A549 (cell line): Measurements from ENCODE around the gene SLC7A6OS. TPM values are rescaled to one million over a fixed set of nuclear protein-coding genes. Genes with fewer than 3 reads are reported as not detected.

ENCODE experiments used
- ATAC-seq, 2 experiments: fragments of 200-7000 bp in 1 of 2; fragments of >200 bp in 1 of 2; cut with Nextera tagmentation in 1 of 2; cut with Tn5 transposase in 1 of 2; 3 replicates each; pipeline versions ENCODE4 v1.8.0 to v1.9.1; 2018 to 2020; ENCODE audit warnings: mild to moderate bottlenecking in 1 of 2, moderate library complexity in 1 of 2
- CTCF ChIA-PET: fragments of 300-600 bp; sonication (Branson Sonifier 250); formaldehyde crosslinking; extraction: SDS; loops from one replicate; lab custom pipeline; 2021; ENCODE audit warnings: antibody characterized with exemption, inconsistent platforms; lab: Yijun Ruan, JAX
- POLR2A ChIA-PET: fragments of 350-600 bp; formaldehyde crosslinking; extraction: SDS; loops from one replicate; lab custom pipeline; 2021; ENCODE audit warnings: antibody characterized with exemption, inconsistent platforms; lab: Yijun Ruan, JAX
- DNase-seq, 2 experiments: peaks; one replicate each; pipeline versions ENCODE4 v3.0.0 to v3.0.0-alpha.2; 2011 to 2016; ENCODE audit warnings: low read depth in 1 of 2, low spot score in 1 of 2
- FAIRE-seq: peaks from 2 replicates; lab custom pipeline; 2011; peaks lifted over from hg19 to GRCh38; lab: Jason Lieb, UNC
- H3K27ac ChIP-seq, 2 experiments: fragments of >200 bp; sonication (Bioruptor Twin); formaldehyde crosslinking; 3 replicates each; pipeline ENCODE4 v1.5.1; 2016 to 2017
- H3K4me1 ChIP-seq: fragments of >200 bp; sonication (Bioruptor Twin); formaldehyde crosslinking; 3 replicates; pipeline ENCODE4 v1.6.1; 2016
- H3K4me2 ChIP-seq: fragments of >200 bp; sonication (Bioruptor Twin); formaldehyde crosslinking; 3 replicates; pipeline ENCODE4 v1.6.1; 2016
- H3K4me3 ChIP-seq: fragments of >200 bp; sonication (Bioruptor Twin); formaldehyde crosslinking; 3 replicates; pipeline ENCODE4 v1.5.1; 2016
- H3K9me3 ChIP-seq: fragments of >200 bp; sonication (Bioruptor Twin); formaldehyde crosslinking; 3 replicates; pipeline ENCODE4 v1.6.1; 2016
- BHLHE40 ChIP-seq: IDR thresholded peaks from 2 replicates; pipeline ENCODE4 v1.6.1; 2012; ENCODE audit warnings: low read depth, low read length, inconsistent platforms
- CBX2 ChIP-seq: fragments of 200-600 bp; sonication (generic); IDR thresholded peaks from 2 replicates; pipeline ENCODE4 v1.6.1; 2016; ENCODE audit warnings: low read depth, mild to moderate bottlenecking, borderline replicate concordance
- CEBPB ChIP-seq, 2 experiments: fragments of >200 bp in 1 of 2; sonication (Bioruptor Twin) in 1 of 2; formaldehyde crosslinking in 1 of 2; IDR thresholded peaks; 2 replicates each; pipeline ENCODE4 v1.6.1; 2012 to 2016
- EHF ChIP-seq: fragments of 250-450 bp; sonication (Bioruptor Pico); IDR thresholded peaks from 2 replicates; pipeline ENCODE4 v1.5.0; 2020; ENCODE audit warnings: mild to moderate bottlenecking
- ESRRA ChIP-seq: fragments of 150-350 bp; IDR thresholded peaks from 2 replicates; pipeline ENCODE4 v1.6.1; 2014; ENCODE audit warnings: mild to moderate bottlenecking, low read length, borderline replicate concordance
- FOXS1 ChIP-seq: fragments of 250-450 bp; sonication (Bioruptor Pico); IDR thresholded peaks from 2 replicates; pipeline ENCODE4 v1.5.0; 2020; ENCODE audit warnings: mild to moderate bottlenecking, moderate library complexity
- HOXA7 ChIP-seq: fragments of 250-450 bp; sonication (Bioruptor Pico); IDR thresholded peaks from 2 replicates; pipeline ENCODE4 v1.5.0; 2020; ENCODE audit warnings: mild to moderate bottlenecking, moderate library complexity
- HOXB5 ChIP-seq: fragments of 250-450 bp; sonication (Bioruptor Pico); IDR thresholded peaks from 2 replicates; pipeline ENCODE4 v1.5.0; 2020; ENCODE audit warnings: mild to moderate bottlenecking, moderate library complexity
- JUN ChIP-seq, 2 experiments: fragments of >200 bp; sonication (Bioruptor Twin); formaldehyde crosslinking; IDR thresholded peaks; 2 replicates in 1 of 2; 3 replicates in 1 of 2; pipeline ENCODE4 v1.6.1; 2016 to 2017
- KDM1A ChIP-seq: fragments of 200-600 bp; sonication (generic); IDR thresholded peaks from 2 replicates; pipeline ENCODE4 v1.6.1; 2016; ENCODE audit warnings: low read depth, mild to moderate bottlenecking
- KDM5A ChIP-seq: fragments of 200-600 bp; sonication (generic); IDR thresholded peaks from 2 replicates; pipeline ENCODE4 v1.6.1; 2016; ENCODE audit warnings: antibody characterized with exemption, mild to moderate bottlenecking
- RCOR1 ChIP-seq: fragments of 150-350 bp; IDR thresholded peaks from 2 replicates; pipeline ENCODE4 v1.6.1; 2014; ENCODE audit warnings: antibody characterized with exemption, low read length, low read depth
- RFX5 ChIP-seq: fragments of 450-650 bp; IDR thresholded peaks from 2 replicates; pipeline ENCODE4 v1.7.1; 2014; ENCODE audit warnings: antibody characterized with exemption, mild to moderate bottlenecking, moderate library complexity
- SMC3 ChIP-seq: fragments of >200 bp; sonication (Bioruptor Twin); formaldehyde crosslinking; IDR thresholded peaks from 3 replicates; pipeline ENCODE4 v1.6.1; 2018; ENCODE audit warnings: inconsistent platforms
- TP53 ChIP-seq: fragments of 250-450 bp; sonication (Bioruptor Pico); IDR thresholded peaks from 2 replicates; pipeline ENCODE4 v1.5.0; 2021; ENCODE audit warnings: mild to moderate bottlenecking, moderate library complexity
- ZFP36 ChIP-seq: fragments of 450-650 bp; IDR thresholded peaks from 2 replicates; pipeline ENCODE4 v1.6.1; 2014; ENCODE audit warnings: borderline replicate concordance; ENCODE audit not compliant: partially characterized antibody
- WGBS: methylation state at CpG from one replicate; pipeline ENCODE4 v1.1.6; 2017; ENCODE audit errors: missing lambda C conversion rate; 5-methylcytosine and 5-hydroxymethylcytosine counted together
- polyA plus RNA-seq, 4 experiments: library from polyadenylated mRNA; depleted of rRNA in 3 of 4; stranded (reverse); fragments of >200 nt; fragmentation: RNase III in 1 of 4; extraction: RNeasy Plus Mini Kit Qiagen cat#74134 plus additional on column Dnase treatment in 1 of 4; gene quantifications; 2 replicates in 3 of 4; 3 replicates in 1 of 4; pipeline ENCODE4 v1.2.3, GENCODE V29; 2011 to 2017
- TF ChIP-seq, protein P1 (sequence below): IDR thresholded peaks from 2 replicates; pipeline ENCODE4 v1.6.1; 2012
- TF ChIP-seq, protein P2 (sequence below): fragments of 250-450 bp; sonication (Bioruptor Pico); IDR thresholded peaks from 2 replicates; pipeline ENCODE4 v1.5.0; 2020; ENCODE audit warnings: low read depth, mild to moderate bottlenecking, moderate library complexity
- TF ChIP-seq, protein P3 (sequence below): fragments of 150-350 bp; IDR thresholded peaks from 2 replicates; pipeline ENCODE4 v1.6.1; 2014; ENCODE audit warnings: low read depth, mild to moderate bottlenecking, low read length
- TF ChIP-seq, protein P4 (sequence below): fragments of >200 bp; sonication (Bioruptor Twin); formaldehyde crosslinking; IDR thresholded peaks from 3 replicates; pipeline ENCODE4 v1.6.1; 2016
- TF ChIP-seq, protein P5 (sequence below): fragments of 450-650 bp; IDR thresholded peaks from 2 replicates; pipeline ENCODE4 v1.6.1; 2014; ENCODE audit warnings: antibody characterized with exemption
- TF ChIP-seq, protein P6 (sequence below): fragments of >200 bp; sonication (Bioruptor Twin); formaldehyde crosslinking; IDR thresholded peaks from 2 replicates; pipeline ENCODE4 v1.6.1; 2016
- TF ChIP-seq, protein P7 (sequence below): fragments of >200 bp; sonication (Bioruptor Twin); formaldehyde crosslinking; IDR thresholded peaks from 3 replicates; pipeline ENCODE4 v1.5.1; 2016
- TF ChIP-seq, protein P8 (sequence below): IDR thresholded peaks from 2 replicates; pipeline ENCODE4 v1.6.1; 2012; ENCODE audit warnings: low read depth, borderline replicate concordance

The SLC7A6OS gene
- polyA plus RNA-seq, 2 of the 4 experiments (the other 2 are of a cell fraction): 10.4 to 11.9 TPM

DNA sequence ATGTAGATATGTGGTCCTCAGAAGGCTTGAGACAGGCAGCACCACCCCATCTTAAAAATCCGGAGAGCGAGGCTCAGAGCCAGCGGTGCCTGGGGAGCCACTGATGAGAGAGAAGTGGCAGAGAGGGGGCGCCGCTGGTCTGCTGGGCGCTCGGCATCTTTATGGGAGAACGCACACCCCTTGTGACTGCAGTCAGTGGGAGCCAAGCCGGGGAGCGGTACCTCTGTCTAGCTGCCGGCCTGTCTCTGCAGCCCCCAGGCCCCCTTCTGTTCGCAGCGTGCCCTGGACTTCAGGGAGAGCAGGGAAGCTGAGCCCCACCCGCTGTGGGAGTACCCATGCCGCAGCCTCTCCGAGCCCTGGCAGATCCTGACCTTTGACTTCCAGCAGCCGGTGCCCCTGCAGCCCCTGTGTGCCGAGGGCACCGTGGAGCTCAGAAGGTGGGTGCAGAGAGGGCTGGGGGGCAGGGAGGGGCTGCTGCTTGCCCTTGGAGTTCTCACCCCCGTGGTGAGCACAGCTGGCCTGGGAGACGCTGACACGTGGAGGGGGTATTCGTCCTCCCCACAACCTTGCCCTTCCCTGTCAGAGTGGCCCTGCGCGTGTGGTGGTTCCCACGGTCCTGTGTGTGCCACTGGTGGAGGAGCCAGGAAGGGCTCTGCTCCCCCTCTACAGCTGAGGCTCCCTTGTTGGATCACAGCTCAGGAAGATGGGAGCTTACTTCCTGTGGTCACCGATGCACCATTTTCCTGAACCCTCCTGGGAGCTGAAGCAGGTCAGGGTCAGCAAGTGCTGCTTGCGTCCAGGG lies 44.9 kb upstream of the SLC7A6OS start:
- no peak for DNase-seq
- Histone ChIP-seq H3K9me3 (no peaks in the 10 kb centered on the region), H3K4me1 (no peaks in the 10 kb centered on the region), H3K27ac (no peak overlapping the region), H3K4me2 (no peak overlapping the region), H3K4me3 (no peak overlapping the region)
- POLR2A ChIA-PET: no interaction called here
- FAIRE-seq: no peak
- no peak for TF ChIP-seq FOXS1 (CRISPR knock-in tag)
- no peak for TF ChIP-seq TP53 (CRISPR knock-in tag)
- TF ChIP-seq, protein P1, sequence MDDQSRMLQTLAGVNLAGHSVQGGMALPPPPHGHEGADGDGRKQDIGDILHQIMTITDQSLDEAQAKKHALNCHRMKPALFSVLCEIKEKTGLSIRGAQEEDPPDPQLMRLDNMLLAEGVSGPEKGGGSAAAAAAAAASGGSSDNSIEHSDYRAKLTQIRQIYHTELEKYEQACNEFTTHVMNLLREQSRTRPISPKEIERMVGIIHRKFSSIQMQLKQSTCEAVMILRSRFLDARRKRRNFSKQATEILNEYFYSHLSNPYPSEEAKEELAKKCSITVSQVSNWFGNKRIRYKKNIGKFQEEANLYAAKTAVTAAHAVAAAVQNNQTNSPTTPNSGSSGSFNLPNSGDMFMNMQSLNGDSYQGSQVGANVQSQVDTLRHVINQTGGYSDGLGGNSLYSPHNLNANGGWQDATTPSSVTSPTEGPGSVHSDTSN: no peak
- no peak for TF ChIP-seq ZFP36
- TF ChIP-seq SMC3: no peak
- TF ChIP-seq, protein P2, sequence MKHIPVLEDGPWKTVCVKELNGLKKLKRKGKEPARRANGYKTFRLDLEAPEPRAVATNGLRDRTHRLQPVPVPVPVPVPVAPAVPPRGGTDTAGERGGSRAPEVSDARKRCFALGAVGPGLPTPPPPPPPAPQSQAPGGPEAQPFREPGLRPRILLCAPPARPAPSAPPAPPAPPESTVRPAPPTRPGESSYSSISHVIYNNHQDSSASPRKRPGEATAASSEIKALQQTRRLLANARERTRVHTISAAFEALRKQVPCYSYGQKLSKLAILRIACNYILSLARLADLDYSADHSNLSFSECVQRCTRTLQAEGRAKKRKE (CRISPR knock-in tag): no peak
- TF ChIP-seq, protein P3, sequence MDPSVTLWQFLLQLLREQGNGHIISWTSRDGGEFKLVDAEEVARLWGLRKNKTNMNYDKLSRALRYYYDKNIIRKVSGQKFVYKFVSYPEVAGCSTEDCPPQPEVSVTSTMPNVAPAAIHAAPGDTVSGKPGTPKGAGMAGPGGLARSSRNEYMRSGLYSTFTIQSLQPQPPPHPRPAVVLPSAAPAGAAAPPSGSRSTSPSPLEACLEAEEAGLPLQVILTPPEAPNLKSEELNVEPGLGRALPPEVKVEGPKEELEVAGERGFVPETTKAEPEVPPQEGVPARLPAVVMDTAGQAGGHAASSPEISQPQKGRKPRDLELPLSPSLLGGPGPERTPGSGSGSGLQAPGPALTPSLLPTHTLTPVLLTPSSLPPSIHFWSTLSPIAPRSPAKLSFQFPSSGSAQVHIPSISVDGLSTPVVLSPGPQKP: no peak
- ATAC-seq: peak in 1 of 2 experiments; percentile 21; a peak in 2 of 6 replicates
- CTCF ChIA-PET: interaction anchor here (0.5 to 1.9 kb wide), 5 partner anchors 12 to 363 kb away, joined by 3 to 6 read pairs (median 3); no protein-coding TSS in a partner anchor
- 95% methylated on average over 23 of the region's 28 CpGs for WGBS

DNA sequence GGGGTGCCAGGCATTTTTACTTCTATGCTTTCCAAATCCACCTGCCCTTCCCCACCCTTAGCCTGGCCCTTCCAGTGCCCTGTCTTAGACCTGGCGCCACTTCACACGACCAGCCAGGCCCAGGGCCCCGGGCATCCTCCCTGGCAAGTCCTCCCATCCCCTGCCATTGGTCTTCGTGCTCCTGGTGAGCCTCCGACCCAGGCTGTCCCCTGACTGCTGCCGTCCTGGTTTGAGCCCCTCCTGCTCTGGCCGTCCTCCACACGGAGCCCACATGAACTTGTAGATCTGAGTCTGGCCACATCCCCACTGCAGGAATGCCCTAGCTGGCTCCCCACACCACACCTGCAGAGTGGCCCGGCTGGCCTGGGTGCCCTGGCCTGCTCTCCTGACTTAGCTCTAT lies 44.1 kb upstream of the SLC7A6OS start:
- Histone ChIP-seq H3K4me2 (no peak overlapping the region), H3K4me1 (no peaks in the 10 kb centered on the region), H3K4me3 (no peak overlapping the region), H3K9me3 (no peaks in the 10 kb centered on the region), H3K27ac (no peak overlapping the region)
- DNase-seq (no peak), ATAC-seq (no peak), FAIRE-seq (no peak)
- CTCF ChIA-PET: no interaction called here
- no peak for TF ChIP-seq EHF
- TF ChIP-seq HOXB5 (CRISPR knock-in tag): no peak
- TF ChIP-seq ESRRA: no peak
- no peak for TF ChIP-seq KDM1A
- no peak for TF ChIP-seq KDM5A
- TF ChIP-seq BHLHE40: no peak
- no peak for TF ChIP-seq CBX2
- no peak for TF ChIP-seq HOXA7 (CRISPR knock-in tag)
- TF ChIP-seq CEBPB (IDR thresholded peaks at IDR 0.05): no peak
- no peak for TF ChIP-seq RCOR1
- TF ChIP-seq, protein P4, sequence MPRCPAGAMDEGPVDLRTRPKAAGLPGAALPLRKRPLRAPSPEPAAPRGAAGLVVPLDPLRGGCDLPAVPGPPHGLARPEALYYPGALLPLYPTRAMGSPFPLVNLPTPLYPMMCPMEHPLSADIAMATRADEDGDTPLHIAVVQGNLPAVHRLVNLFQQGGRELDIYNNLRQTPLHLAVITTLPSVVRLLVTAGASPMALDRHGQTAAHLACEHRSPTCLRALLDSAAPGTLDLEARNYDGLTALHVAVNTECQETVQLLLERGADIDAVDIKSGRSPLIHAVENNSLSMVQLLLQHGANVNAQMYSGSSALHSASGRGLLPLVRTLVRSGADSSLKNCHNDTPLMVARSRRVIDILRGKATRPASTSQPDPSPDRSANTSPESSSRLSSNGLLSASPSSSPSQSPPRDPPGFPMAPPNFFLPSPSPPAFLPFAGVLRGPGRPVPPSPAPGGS: no peak
- no peak for TF ChIP-seq JUN (IDR thresholded peaks at IDR 0.05)
- 92% methylated on average over 9 of the region's 9 CpGs for WGBS
- POLR2A ChIA-PET: no interaction called here

DNA sequence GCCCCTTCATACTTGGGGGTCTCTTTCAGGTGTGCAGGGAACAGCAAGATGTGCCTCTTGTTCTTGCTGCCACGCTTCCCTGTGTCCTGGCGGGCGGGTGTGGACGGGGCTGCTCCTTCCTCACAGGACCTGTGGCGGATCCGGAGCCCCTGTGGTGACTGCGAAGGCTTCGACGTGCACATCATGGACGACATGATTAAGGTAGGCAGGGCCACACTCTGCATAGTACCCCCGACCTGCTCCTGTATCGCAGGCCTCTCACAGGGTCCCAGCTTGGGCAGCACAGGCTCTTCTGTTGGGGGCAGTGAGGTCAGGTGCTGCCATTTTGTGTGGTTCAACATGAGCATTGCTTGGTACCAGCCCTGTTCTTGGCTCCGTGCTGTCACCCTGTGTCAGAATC lies 42.6 kb upstream of the SLC7A6OS start:
- DNase-seq: no peak
- ChIA-PET CTCF (interaction anchor here (1.4 to 1.7 kb wide), 2 partner anchors 24 to 92 kb away, joined by 5 to 7 read pairs; no protein-coding TSS in a partner anchor), POLR2A (no interaction called here)
- H3K4me3 ChIP-seq: no peak overlapping the region
- no peaks in the 10 kb centered on the region for H3K9me3 ChIP-seq
- no peaks in the 10 kb centered on the region for H3K4me1 ChIP-seq
- no peak overlapping the region for H3K4me2 ChIP-seq
- no peak overlapping the region for H3K27ac ChIP-seq
- no peak for FAIRE-seq
- 83% methylated on average over 10 of the region's 13 CpGs for WGBS
- ATAC-seq: no peak
- TF ChIP-seq CBX2 (no peak), CEBPB (IDR thresholded peaks at IDR 0.05) (no peak), RFX5 (no peak), TP53 (CRISPR knock-in tag) (no peak)
- TF ChIP-seq, protein P1: no peak
- TF ChIP-seq, protein P5, sequence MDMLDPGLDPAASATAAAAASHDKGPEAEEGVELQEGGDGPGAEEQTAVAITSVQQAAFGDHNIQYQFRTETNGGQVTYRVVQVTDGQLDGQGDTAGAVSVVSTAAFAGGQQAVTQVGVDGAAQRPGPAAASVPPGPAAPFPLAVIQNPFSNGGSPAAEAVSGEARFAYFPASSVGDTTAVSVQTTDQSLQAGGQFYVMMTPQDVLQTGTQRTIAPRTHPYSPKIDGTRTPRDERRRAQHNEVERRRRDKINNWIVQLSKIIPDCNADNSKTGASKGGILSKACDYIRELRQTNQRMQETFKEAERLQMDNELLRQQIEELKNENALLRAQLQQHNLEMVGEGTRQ: no peak
- TF ChIP-seq, protein P6, sequence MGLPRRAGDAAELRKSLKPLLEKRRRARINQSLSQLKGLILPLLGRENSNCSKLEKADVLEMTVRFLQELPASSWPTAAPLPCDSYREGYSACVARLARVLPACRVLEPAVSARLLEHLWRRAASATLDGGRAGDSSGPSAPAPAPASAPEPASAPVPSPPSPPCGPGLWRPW: no peak
- TF ChIP-seq, protein P7, sequence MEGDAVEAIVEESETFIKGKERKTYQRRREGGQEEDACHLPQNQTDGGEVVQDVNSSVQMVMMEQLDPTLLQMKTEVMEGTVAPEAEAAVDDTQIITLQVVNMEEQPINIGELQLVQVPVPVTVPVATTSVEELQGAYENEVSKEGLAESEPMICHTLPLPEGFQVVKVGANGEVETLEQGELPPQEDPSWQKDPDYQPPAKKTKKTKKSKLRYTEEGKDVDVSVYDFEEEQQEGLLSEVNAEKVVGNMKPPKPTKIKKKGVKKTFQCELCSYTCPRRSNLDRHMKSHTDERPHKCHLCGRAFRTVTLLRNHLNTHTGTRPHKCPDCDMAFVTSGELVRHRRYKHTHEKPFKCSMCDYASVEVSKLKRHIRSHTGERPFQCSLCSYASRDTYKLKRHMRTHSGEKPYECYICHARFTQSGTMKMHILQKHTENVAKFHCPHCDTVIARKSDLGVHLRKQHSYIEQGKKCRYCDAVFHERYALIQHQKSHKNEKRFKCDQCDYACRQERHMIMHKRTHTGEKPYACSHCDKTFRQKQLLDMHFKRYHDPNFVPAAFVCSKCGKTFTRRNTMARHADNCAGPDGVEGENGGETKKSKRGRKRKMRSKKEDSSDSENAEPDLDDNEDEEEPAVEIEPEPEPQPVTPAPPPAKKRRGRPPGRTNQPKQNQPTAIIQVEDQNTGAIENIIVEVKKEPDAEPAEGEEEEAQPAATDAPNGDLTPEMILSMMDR: no peak
- TF ChIP-seq, protein P8, sequence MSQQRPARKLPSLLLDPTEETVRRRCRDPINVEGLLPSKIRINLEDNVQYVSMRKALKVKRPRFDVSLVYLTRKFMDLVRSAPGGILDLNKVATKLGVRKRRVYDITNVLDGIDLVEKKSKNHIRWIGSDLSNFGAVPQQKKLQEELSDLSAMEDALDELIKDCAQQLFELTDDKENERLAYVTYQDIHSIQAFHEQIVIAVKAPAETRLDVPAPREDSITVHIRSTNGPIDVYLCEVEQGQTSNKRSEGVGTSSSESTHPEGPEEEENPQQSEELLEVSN: no peak
